Measurements from ENCODE around the gene SBNO2. TPM values are rescaled to one million over a fixed set of nuclear protein-coding genes. Genes with fewer than 3 reads are reported as not detected.
A peak's percentile ranks its signal among the peaks of the same experiment; 100 is the strongest.

Gene SBNO2
- total and polyA plus RNA-seq, 2 of the 4 experiments (the other 2 are of a cell fraction) = 13.4 to 40.5 TPM

DNA sequence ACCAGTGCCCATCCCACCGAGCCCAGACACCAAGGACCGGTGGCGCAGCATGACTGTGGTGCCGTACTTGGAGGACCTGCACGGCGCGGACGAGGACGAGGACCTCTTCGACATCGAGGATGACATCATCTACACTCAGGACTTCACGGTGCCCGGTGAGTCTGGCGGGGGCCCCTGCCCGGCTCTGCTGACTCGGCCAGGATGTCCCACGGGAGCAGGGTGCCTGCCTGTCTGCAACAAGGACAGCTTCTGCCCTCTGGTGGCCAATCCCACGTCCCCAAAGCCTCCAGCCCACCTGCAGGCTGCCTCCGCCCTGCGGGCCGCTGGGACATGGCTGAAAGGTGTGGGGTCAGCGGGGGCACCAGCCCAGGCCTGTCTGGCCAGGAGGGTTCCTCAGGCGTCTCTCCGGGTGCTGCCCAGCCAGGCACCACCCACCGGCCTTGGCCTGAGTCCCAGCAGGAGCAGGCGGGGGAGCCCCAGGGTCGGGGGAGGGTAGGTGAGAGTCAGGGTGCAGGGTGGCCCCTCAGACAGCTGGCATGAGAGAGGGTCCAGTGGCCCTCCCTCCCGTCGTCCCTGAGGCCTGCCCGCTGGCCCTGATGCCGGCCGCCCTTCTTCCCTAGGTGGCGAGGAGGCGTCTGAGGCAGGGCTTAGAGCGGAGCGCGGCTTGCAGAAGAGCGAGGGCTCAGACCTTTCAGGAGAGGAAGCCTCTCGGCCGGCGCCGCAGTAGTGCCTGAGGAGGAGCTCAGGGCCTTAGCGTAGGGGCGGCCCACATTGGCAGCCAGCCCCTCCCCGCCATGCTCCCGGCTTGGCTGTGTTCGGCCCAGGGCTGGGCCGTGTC, 49.2 kb upstream of the SBNO2 start:
- no peak overlapping the region for H3K9ac ChIP-seq (ENCODE audit: low read depth, low read length)
- H3K18ac ChIP-seq (ENCODE audit: low read depth, low read length) = no peak overlapping the region
- H2BK5ac ChIP-seq (ENCODE audit: low read depth, low read length, poor library complexity, severe bottlenecking) = no peak overlapping the region
- no peaks in the 10 kb centered on the region for H3K27me3 ChIP-seq (ENCODE audit: control insufficient read depth, insufficient read depth, low read length)
- H4K8ac ChIP-seq (ENCODE audit: low read depth in 2 of 2, low read length in 2 of 2) = no peak overlapping the region
- H3K27ac ChIP-seq (ENCODE audit: insufficient read depth, low read length) = no peak overlapping the region
- intact Hi-C loops (cut with micrococcal nuclease) = no loop called here
- in situ Hi-C loops (cut with MboI; ENCODE audit: low sequenced_read_pairs) = no loop called here
- BruUV-seq (replicated peaks) = no TSS peak
- dilution Hi-C loops (cut with HindIII; ENCODE audit: low sequenced_read_pairs, unreplicated experiment) = no loop called here
- DNase-seq (peak; percentile 42), ATAC-seq (ENCODE audit: low read depth) (peak; percentile 34; the same call in 1 of the 2 replicates)
- H3K56ac ChIP-seq (ENCODE audit: extremely low read depth, insufficient read depth, low read length) = no peak overlapping the region
- H3K9me1 ChIP-seq (ENCODE audit: insufficient read depth, low read length) = no peaks in the 10 kb centered on the region
- H2BK15ac ChIP-seq (ENCODE audit: low read depth, low read length) = no peak overlapping the region
- no peak overlapping the region for H2BK20ac ChIP-seq (ENCODE audit: low read depth, low read length)
- H2AK5ac ChIP-seq (ENCODE audit: low read depth, low read length) = 0 out of 2 replicates have a peak overlapping the region, but pooled peaks have one; percentile 54
- 76% methylated on average over 9 of the region's 48 CpGs; no CpG with 5 or more reads in 1 of the 2 experiments for WGBS, 2 experiments (ENCODE audit: extremely low coverage in 2 of 2, insufficient read length in 1 of 2)
- no peak overlapping the region for H2AK9ac ChIP-seq (replicated peaks; ENCODE audit: low read depth, low read length, poor library complexity)
- H3K23ac ChIP-seq (ENCODE audit: low read depth, low read length) = no peak overlapping the region
- H4K91ac ChIP-seq (ENCODE audit: insufficient read depth, low read depth, low read length) = no peak overlapping the region
- no peak overlapping the region for H2AFZ ChIP-seq (replicated peaks; ENCODE audit: low read length, poor library complexity)
- no peak overlapping the region for H3K4me2 ChIP-seq (ENCODE audit: low read depth, low read length)
- CTCF ChIA-PET = no interaction called here
- no peak overlapping the region for H3K4ac ChIP-seq (ENCODE audit: low read depth, low read length)
- H3K14ac ChIP-seq (replicated peaks; ENCODE audit: low read depth, low read length) = no peak overlapping the region
- no peaks in the 10 kb centered on the region for H3K9me3 ChIP-seq (ENCODE audit: control insufficient read depth, insufficient read depth, low read length)
- peaks cover 22% of the 10 kb centered on the region for H4K20me1 ChIP-seq (ENCODE audit: insufficient read depth, low read length)
- no peak overlapping the region for H2BK120ac ChIP-seq (ENCODE audit: low read depth, low read length)
- peaks cover 54% of the 10 kb centered on the region for H3K36me3 ChIP-seq (ENCODE audit: control insufficient read depth, insufficient read depth, low read length)
- no peak overlapping the region for H3K4me3 ChIP-seq (ENCODE audit: insufficient read depth, low read depth, low read length)
- H4K5ac ChIP-seq (ENCODE audit: low read depth, low read length) = no peak overlapping the region
- peaks cover 6 to 38% of the 10 kb centered on the region in 2 experiments; a peak in 3 of 4 replicates for H3K79me1 ChIP-seq (ENCODE audit: low read depth in 1 of 2, low read length in 2 of 2)
- TF ChIP-seq RAD21 (IDR thresholded peaks at IDR 0.05; ENCODE audit: low read length) = peak; percentile 39
- TF ChIP-seq MAFK (IDR thresholded peaks at IDR 0.05; ENCODE audit: low read depth, low read length) = peak; percentile 33
- peak; percentile 36 for TF ChIP-seq SMC3 (IDR thresholded peaks at IDR 0.05; ENCODE audit: low read depth, low read length)
- TF ChIP-seq NFE2L2 (IDR thresholded peaks at IDR 0.05; ENCODE audit: low read depth, low read length) = no peak
- TF ChIP-seq POLR2A (IDR thresholded peaks at IDR 0.05; ENCODE audit: low read depth, low read length) = no peak; the same call in 1 of the 2 replicates
- no peak for TF ChIP-seq RFX5 (IDR thresholded peaks at IDR 0.05; ENCODE audit: low read depth, low read length)
- no peak for TF ChIP-seq CHD1 (IDR thresholded peaks at IDR 0.05; ENCODE audit: low read depth, low read length)
- TF ChIP-seq, protein P1, sequence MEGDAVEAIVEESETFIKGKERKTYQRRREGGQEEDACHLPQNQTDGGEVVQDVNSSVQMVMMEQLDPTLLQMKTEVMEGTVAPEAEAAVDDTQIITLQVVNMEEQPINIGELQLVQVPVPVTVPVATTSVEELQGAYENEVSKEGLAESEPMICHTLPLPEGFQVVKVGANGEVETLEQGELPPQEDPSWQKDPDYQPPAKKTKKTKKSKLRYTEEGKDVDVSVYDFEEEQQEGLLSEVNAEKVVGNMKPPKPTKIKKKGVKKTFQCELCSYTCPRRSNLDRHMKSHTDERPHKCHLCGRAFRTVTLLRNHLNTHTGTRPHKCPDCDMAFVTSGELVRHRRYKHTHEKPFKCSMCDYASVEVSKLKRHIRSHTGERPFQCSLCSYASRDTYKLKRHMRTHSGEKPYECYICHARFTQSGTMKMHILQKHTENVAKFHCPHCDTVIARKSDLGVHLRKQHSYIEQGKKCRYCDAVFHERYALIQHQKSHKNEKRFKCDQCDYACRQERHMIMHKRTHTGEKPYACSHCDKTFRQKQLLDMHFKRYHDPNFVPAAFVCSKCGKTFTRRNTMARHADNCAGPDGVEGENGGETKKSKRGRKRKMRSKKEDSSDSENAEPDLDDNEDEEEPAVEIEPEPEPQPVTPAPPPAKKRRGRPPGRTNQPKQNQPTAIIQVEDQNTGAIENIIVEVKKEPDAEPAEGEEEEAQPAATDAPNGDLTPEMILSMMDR (conservative IDR thresholded peaks at IDR 0.05; ENCODE audit: low read depth, low read length) = peak; percentile 45
- H3K4me1 ChIP-seq (ENCODE audit: control insufficient read depth, insufficient read depth, low read length) = no peaks in the 10 kb centered on the region
- POLR2A ChIA-PET (ENCODE audit: unreplicated experiment) = no interaction called here

All from IMR-90 (cell line).